ENCODE measurements around the gene KIFC1.
"Not testable (repeated sequence)": the region's sequence is repeated elsewhere in the genome, so short reads cannot be mapped to it uniquely, and the experiment has no call there.

The KIFC1 gene

DNA sequence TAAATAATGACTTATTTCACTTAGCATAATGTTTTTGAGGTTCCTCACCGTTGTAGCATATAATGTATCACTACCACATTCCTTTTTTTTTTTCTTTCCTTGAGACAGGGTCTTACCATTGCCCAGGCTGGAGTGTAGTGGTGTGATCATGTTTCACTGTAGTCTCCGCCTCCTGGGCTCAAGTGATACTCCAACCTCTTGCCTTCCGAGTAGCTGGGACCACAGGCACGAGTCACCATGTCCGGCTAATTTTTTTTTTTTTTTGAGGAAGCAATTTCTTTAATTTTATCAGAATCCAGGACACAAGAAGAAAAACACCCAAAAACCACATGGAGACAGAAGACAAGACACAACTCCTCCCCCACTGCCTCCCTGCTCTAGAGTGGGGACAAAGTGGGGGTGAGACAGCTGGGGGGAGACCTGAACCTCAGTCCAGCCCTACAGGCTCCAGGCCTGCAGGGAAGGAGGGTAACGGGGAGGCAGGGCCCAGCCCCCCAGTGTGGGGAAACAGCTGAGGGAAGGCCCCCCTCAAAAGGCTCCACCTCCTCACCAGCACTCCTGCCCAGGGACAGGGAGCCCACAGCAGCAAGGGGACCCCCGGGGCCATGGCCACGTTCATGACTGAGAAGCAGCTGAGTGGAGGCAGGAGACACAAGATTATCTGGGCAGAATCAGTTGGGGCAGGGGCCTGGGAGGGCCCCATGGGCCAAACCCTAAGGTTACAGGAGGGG lies 27.0 kb upstream of the KIFC1 start:
- H3K4me1 ChIP-seq (ENCODE audit: insufficient read depth, low read length); H3K4me3 ChIP-seq (ENCODE audit: low read depth in 1 of 2, low read length in 2 of 2); H3K27me3 ChIP-seq (ENCODE audit: control insufficient read depth in 1 of 2, insufficient read depth in 2 of 2, low read length in 2 of 2); H3K27ac ChIP-seq (ENCODE audit: low read depth, low read length); H3K36me3 ChIP-seq (ENCODE audit: insufficient read depth, low read length); H3K9me3 ChIP-seq (ENCODE audit: low read length); H3K9ac ChIP-seq (ENCODE audit: low read length): not testable (repeated sequence)

DNA sequence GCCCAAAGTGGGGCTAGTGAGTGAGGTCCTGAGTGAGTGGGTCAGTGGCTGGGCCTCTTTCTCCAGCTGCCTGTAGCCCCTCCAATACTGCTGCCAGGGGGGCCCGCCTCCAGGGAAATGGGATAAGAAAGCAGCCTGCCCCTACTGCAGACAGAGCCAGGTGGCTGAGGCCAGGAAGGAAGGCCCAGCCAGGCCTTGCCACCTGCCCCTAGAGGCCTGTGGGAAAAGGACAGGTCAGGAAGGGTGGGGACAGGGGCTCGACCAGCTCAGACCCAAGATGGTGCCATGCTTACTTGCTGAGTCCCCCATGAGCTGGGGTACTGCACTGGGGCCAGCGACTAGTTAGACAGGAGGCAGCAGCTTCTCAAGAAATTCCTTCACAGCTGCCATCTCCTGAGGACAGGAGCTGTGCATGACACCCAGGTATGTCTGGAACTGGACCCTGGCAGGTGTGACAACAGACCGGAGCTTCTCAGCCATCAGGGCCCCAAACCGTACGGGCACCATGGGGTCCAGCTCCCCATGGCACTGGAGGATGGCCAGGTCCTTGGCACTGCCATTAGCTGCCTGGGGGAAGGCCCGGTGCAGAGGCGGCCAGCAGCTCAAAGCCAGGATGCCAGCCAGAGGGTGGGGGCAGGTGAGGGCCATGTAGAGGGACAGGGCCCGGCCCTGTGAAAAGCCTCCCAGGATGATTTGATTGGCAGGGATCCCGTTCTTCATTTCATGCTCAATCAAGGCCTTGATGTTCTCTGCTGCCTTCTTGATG lies 26.2 kb upstream of the KIFC1 start:
- not testable (repeated sequence) for H3K27me3 ChIP-seq (ENCODE audit: control insufficient read depth in 1 of 2, insufficient read depth in 2 of 2, low read length in 2 of 2); H3K9me3 ChIP-seq (ENCODE audit: low read length); H3K36me3 ChIP-seq (ENCODE audit: insufficient read depth, low read length); H3K4me1 ChIP-seq (ENCODE audit: insufficient read depth, low read length); H3K9ac ChIP-seq (ENCODE audit: low read length); H3K27ac ChIP-seq (ENCODE audit: low read depth, low read length); H3K4me3 ChIP-seq (ENCODE audit: low read depth in 1 of 2, low read length in 2 of 2)

DNA sequence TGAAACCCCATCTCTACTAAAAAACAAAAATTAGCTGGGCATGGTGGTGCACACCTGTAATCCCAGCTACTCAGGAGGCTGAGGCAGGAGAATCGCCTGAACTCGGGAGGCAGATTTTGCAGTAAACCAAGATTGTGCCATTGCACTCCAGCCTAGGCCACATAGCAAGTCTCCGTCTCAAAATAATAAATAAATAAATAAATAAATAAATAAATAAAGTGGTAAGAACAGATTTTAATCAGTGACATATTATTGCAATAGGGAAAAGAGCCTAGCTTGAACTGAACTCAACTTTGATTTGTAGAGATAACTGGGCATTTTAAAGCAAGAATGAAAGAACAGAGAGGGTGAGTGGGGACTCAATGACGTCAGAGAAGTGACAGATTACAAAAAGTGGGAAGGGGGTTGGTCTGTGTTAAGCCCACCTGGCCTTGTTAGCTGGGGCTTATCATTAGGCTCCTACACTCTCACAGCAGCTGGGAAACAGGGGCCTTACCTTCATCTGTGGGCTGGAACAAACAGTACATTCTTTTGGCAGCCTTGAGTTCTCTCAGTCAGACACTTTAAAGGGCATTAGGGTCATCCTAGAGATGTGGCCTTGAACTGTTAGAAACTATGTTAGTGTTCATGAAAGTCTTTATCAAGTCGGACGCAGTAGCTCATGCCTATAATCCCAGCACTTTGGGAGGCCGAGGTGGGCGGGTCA lies 24.5 kb upstream of the KIFC1 start:
- Histone ChIP-seq H3K27ac (ENCODE audit: low read depth, low read length) (no peak overlapping the region), H3K4me1 (ENCODE audit: insufficient read depth, low read length) (no peaks in the 10 kb centered on the region), H3K9me3 (ENCODE audit: low read length) (no peaks in the 10 kb centered on the region), H3K27me3 (ENCODE audit: control insufficient read depth in 1 of 2, insufficient read depth in 2 of 2, low read length in 2 of 2) (no peaks in the 10 kb centered on the region), H3K4me3 (ENCODE audit: low read depth in 1 of 2, low read length in 2 of 2) (no peak overlapping the region), H3K9ac (ENCODE audit: low read length) (no peak overlapping the region), H3K36me3 (ENCODE audit: insufficient read depth, low read length) (no peaks in the 10 kb centered on the region)

DNA sequence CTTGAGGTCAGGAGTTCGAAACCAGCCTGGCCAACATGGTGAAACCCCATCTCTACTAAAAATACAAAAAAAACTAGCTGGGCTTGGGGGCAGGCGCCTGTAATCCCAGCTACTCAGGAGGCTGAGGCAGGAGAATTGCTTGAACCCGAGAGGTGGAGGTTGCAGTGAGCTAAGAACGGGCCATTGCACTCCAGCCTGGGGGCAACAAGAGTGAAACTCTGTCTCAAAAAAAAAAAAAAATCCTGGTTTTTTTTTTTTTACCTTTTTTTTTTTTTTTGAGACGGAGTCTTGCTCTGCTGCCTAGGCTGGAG lies 24.0 kb upstream of the KIFC1 start:
- not testable (repeated sequence) for H3K27me3 ChIP-seq (ENCODE audit: control insufficient read depth in 1 of 2, insufficient read depth in 2 of 2, low read length in 2 of 2); H3K4me3 ChIP-seq (ENCODE audit: low read depth in 1 of 2, low read length in 2 of 2); H3K9ac ChIP-seq (ENCODE audit: low read length); H3K36me3 ChIP-seq (ENCODE audit: insufficient read depth, low read length); H3K9me3 ChIP-seq (ENCODE audit: low read length); H3K4me1 ChIP-seq (ENCODE audit: insufficient read depth, low read length); H3K27ac ChIP-seq (ENCODE audit: low read depth, low read length)

DNA sequence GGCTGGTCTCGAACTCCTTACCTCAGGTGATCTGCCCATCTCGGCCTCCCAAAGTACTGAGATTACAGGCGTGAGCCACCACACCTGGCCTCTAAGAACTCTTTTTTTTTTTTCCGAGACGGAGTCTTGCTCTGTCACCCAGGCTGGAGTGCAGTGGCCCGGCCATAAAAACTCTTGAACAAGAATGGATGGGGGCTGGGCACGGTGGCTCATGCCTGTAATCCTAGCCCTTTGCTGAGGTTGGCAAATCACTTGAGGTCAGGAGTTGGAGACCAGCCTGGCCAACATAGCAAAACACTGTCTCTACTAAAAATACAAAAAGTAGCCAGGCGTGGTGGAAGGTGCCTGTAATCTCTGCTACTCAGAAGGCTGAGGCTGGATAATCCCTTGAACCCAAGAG lies 19.7 kb upstream of the KIFC1 start:
- H3K4me3 ChIP-seq (ENCODE audit: low read depth in 1 of 2, low read length in 2 of 2); H3K27ac ChIP-seq (ENCODE audit: low read depth, low read length); H3K36me3 ChIP-seq (ENCODE audit: insufficient read depth, low read length); H3K27me3 ChIP-seq (ENCODE audit: control insufficient read depth in 1 of 2, insufficient read depth in 2 of 2, low read length in 2 of 2); H3K9ac ChIP-seq (ENCODE audit: low read length); H3K9me3 ChIP-seq (ENCODE audit: low read length): not testable (repeated sequence)
- H3K4me1 ChIP-seq (ENCODE audit: insufficient read depth, low read length): peaks cover 17% of the 10 kb centered on the region

DNA sequence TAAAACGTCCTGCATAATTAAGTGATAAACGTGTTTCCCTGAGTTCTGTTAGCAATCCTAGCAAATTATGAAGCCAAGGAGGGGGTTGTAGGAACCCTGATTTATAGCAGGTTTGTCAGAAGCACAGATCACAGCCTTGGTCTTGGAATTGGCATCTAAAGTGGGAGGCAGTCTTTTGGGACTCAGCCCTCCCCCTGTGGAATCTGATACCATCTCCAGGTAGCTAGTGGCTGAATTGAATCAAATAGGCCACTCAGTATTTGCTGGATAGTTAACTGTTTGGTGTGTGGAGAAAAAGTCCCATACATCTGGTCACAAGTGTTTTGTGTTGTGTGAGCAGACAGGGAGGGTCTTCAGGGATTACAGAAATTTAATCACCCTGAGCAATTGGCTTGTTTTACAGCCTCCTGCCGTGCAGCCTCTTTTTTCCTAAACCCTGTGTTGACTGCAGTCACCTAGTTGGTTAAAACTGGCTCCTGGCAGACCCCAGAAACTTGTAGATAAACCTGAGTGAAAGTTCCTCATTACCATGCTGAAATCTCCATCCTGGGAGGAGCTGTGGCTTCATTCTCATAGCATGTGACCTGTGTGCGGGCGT lies 19.0 kb upstream of the KIFC1 start:
- Histone ChIP-seq H3K9ac (ENCODE audit: low read length) (no peak overlapping the region), H3K4me3 (ENCODE audit: low read depth in 1 of 2, low read length in 2 of 2) (no peak overlapping the region), H3K9me3 (ENCODE audit: low read length) (no peaks in the 10 kb centered on the region), H3K4me1 (ENCODE audit: insufficient read depth, low read length) (peaks cover 17% of the 10 kb centered on the region), H3K27ac (ENCODE audit: low read depth, low read length) (no peak overlapping the region), H3K27me3 (ENCODE audit: control insufficient read depth in 1 of 2, insufficient read depth in 2 of 2, low read length in 2 of 2) (no peaks in the 10 kb centered on the region), H3K36me3 (ENCODE audit: insufficient read depth, low read length) (no peaks in the 10 kb centered on the region)

DNA sequence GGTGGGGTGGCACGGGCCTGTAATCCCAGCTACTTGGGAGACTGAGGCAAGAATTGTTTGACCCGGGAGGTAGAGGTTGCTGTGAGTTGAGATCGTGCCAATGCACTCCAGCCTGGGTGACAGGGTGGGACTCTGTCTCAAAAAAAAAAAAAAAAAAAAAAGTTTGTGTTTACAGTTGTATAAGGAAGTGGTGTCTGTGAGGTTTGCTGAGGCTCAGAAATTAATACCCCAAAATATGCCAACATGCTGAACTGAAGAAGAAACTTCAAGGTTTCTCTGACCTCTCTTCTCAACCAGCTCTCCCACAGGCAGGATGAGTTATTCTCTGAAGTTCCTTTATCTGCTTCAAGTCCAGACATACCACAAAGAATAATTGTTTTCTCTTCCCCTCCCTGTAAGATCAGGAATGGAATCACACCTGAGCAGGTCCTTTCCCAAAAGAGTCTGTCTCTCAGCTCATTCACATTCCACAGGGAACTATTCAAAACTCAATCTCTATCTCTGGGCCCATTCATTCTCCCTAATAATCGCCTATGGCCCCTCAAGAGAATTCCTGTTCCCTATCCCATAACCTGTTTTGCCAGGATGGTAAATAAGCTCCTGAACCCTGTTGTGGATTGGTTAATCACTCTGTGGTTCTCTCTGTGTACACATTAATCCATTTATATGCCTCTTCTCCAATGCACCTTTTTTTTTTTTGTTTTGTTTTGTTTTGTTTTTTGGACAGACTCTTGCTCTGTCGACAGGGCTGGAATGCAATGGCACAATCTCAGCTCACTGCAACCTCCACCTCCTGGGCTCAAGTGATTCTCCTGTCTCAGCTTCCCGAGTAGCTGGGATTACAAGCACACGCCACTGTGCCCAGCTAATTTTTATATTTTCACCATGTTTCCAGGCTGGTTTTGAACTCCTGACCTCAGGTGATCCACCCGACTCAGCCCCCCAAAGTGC lies 17.4 kb upstream of the KIFC1 start:
- no peak overlapping the region for H3K27ac ChIP-seq (ENCODE audit: low read depth, low read length)

DNA sequence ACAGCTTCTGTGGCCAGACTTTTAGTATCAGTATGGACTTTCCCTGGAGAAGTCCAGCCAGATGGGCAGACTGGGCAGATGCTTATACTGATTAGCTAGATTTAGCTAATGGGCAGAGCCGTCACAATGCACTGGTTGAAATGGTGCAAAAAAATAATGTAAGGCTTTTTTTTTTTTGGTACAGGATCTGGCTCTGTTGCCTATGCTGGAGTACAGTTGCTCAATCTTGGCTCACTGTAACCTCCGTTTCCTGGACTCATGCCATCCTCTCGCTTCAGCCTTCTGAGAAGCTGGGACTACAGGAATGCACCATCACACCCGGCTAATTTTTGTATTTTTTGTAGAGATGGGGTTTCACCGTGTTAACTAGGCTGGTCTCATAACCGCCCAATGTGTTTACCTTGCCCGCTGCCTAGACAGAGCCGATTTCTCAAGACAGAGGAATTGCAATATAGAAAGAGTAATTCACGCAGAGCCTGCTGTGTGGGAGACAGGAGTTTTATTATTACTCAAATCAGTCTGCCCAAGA lies 16.4 kb upstream of the KIFC1 start:
- Histone ChIP-seq H3K27me3 (ENCODE audit: control insufficient read depth in 1 of 2, insufficient read depth in 2 of 2, low read length in 2 of 2) (no peaks in the 10 kb centered on the region), H3K27ac (ENCODE audit: low read depth, low read length) (no peak overlapping the region), H3K9ac (ENCODE audit: low read length) (no peak overlapping the region), H3K4me1 (ENCODE audit: insufficient read depth, low read length) (peaks cover 17% of the 10 kb centered on the region), H3K9me3 (ENCODE audit: low read length) (no peaks in the 10 kb centered on the region), H3K36me3 (ENCODE audit: insufficient read depth, low read length) (no peaks in the 10 kb centered on the region), H3K4me3 (ENCODE audit: low read depth in 1 of 2, low read length in 2 of 2) (peak overlapping the region in 1 of 2 donors; percentile 44)

More for the DNA sequence above, 17.4 kb upstream of the KIFC1 start:
- H3K9ac ChIP-seq (ENCODE audit: low read length): no peak overlapping the region
- H3K4me3 ChIP-seq (ENCODE audit: low read depth in 1 of 2, low read length in 2 of 2): no peak overlapping the region
- peaks cover 17% of the 10 kb centered on the region for H3K4me1 ChIP-seq (ENCODE audit: insufficient read depth, low read length)
- no peaks in the 10 kb centered on the region for H3K36me3 ChIP-seq (ENCODE audit: insufficient read depth, low read length)
- no peaks in the 10 kb centered on the region for H3K27me3 ChIP-seq (ENCODE audit: control insufficient read depth in 1 of 2, insufficient read depth in 2 of 2, low read length in 2 of 2)
- no peaks in the 10 kb centered on the region for H3K9me3 ChIP-seq (ENCODE audit: low read length)

DNA sequence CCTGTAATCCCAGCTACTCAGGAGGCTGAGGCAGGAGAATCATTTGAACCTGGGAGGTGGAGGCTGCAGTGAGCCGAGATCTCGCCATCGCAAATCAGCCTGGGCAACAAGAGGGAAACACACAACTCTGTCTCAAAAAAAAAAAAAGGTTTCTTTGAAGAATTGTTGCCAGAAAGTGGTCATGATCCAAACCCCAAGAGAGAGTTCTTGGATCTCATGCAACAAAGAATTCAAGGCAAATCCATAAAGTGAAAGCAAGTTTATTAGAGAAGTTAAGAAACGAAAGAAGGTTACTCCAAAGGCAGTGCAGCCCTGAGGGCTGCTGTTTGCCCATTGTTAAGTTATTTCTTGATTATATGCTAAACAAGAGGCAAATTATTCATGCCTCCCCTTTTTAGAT lies 14.5 kb upstream of the KIFC1 start:
- Histone ChIP-seq H3K4me3 (ENCODE audit: low read depth in 1 of 2, low read length in 2 of 2) (no peak overlapping the region), H3K4me1 (ENCODE audit: insufficient read depth, low read length) (peaks cover 18% of the 10 kb centered on the region), H3K9ac (ENCODE audit: low read length) (no peak overlapping the region), H3K36me3 (ENCODE audit: insufficient read depth, low read length) (no peaks in the 10 kb centered on the region), H3K27me3 (ENCODE audit: control insufficient read depth in 1 of 2, insufficient read depth in 2 of 2, low read length in 2 of 2) (no peaks in the 10 kb centered on the region), H3K27ac (ENCODE audit: low read depth, low read length) (no peak overlapping the region), H3K9me3 (ENCODE audit: low read length) (no peaks in the 10 kb centered on the region)

DNA sequence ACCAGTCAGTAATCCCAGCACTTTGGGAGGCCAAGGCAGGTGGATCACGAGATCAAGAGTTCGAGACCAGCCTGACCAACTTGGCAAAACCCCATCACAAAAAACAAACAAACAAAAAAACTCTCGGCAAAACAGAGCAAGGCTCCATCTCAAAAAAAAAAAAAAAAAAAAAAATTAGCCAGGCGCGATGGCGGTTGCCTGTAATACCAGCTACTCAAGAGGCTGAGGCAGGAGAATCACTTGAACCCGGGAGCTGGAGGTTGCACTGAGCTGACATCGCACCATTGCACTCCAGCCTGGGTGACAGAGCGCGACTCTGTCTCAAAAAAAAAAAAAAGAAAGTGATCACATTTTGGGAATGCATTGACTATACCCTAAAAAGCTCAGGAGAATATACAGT lies 12.4 kb upstream of the KIFC1 start:
- H3K36me3 ChIP-seq (ENCODE audit: insufficient read depth, low read length); H3K27me3 ChIP-seq (ENCODE audit: control insufficient read depth in 1 of 2, insufficient read depth in 2 of 2, low read length in 2 of 2); H3K4me3 ChIP-seq (ENCODE audit: low read depth in 1 of 2, low read length in 2 of 2); H3K9ac ChIP-seq (ENCODE audit: low read length); H3K9me3 ChIP-seq (ENCODE audit: low read length); H3K27ac ChIP-seq (ENCODE audit: low read depth, low read length): not testable (repeated sequence)
- peaks cover 22% of the 10 kb centered on the region for H3K4me1 ChIP-seq (ENCODE audit: insufficient read depth, low read length)

Measured in muscle layer of colon (tissue), 2 donors.